Gastroesophageal sphincter (tissue), 4 donors: ENCODE results near the gene ZBTB18. TPM values are rescaled to one million over a fixed set of nuclear protein-coding genes. Genes with fewer than 3 reads are reported as not detected.

Experiments used
- ATAC-seq: fragments of 150-250 bp; one replicate; pipeline ENCODE4 v1.9.1; 2016; ENCODE audit warnings: mild to moderate bottlenecking, moderate library complexity
- H3K27ac ChIP-seq, 4 donors: fragments of 200-600 bp; sonication (generic) in 3 of 4; 1 replicate in 3 of 4; 2 replicates in 1 of 4; pipeline ENCODE4 v1.5.1; 2016 to 2019
- H3K27me3 ChIP-seq: fragments of 200-600 bp; sonication (generic); one replicate; pipeline ENCODE4 v1.5.1; 2019
- H3K36me3 ChIP-seq, 2 donors: fragments of 200-600 bp; sonication (generic); one replicate each; pipeline ENCODE4 v1.5.1; 2019; ENCODE audit warnings: control low read depth in 1 of 2
- H3K4me1 ChIP-seq, 3 donors: fragments of 200-600 bp; sonication (generic); 1 replicate in 2 of 3; 2 replicates in 1 of 3; pipeline ENCODE4 v1.5.1; 2016 to 2019; ENCODE audit warnings: control low read depth in 2 of 3
- H3K4me3 ChIP-seq, 2 donors: fragments of 200-600 bp; sonication (generic); one replicate each; pipeline ENCODE4 v1.5.1; 2019; ENCODE audit warnings: mild to moderate bottlenecking in 1 of 2, moderate library complexity in 1 of 2
- H3K9me3 ChIP-seq, 3 donors: fragments of 200-600 bp; sonication (generic); one replicate each; pipeline ENCODE4 v1.5.1; 2017 to 2019; ENCODE audit warnings: control low read depth in 2 of 3
- CTCF ChIP-seq, 4 experiments: fragments of 200-600 bp in 2 of 4; fragments of 450-650 bp in 2 of 4; sonication (generic) in 1 of 4; IDR thresholded peaks; one replicate each; pipeline ENCODE4 v1.5.1; 2017 to 2019; ENCODE audit warnings: antibody characterized with exemption in 4 of 4, mild to moderate bottlenecking in 2 of 4, moderate library complexity in 2 of 4
- EP300 ChIP-seq: sonication (generic); formaldehyde crosslinking; IDR thresholded peaks from one replicate; pipeline ENCODE4 v1.6.1; 2017; ENCODE audit warnings: antibody characterized with exemption, mild to moderate bottlenecking
- POLR2A ChIP-seq, 2 donors: fragments of 450-650 bp; IDR thresholded peaks; one replicate each; pipeline ENCODE4 v1.6.1; 2017; ENCODE audit warnings: antibody characterized with exemption in 2 of 2, mild to moderate bottlenecking in 2 of 2, moderate library complexity in 1 of 2
- POLR2AphosphoS5 ChIP-seq: sonication (generic); formaldehyde crosslinking; IDR thresholded peaks from one replicate; pipeline ENCODE4 v1.6.1; 2017; ENCODE audit warnings: antibody characterized with exemption
- WGBS, 2 donors: methylation state at CpG; one replicate each; pipeline ENCODE4 v1.1.5; 2018; ENCODE audit warnings: low coverage in 1 of 2; 5-methylcytosine and 5-hydroxymethylcytosine counted together
- total RNA-seq, 4 donors: library from RNA; depleted of rRNA; stranded (reverse); fragments of >200 nt; gene quantifications; one replicate each; pipeline ENCODE4 v1.1.0, GENCODE V29; 2016

ZBTB18 gene
- total RNA-seq, 4 donors from 2014 or later, result 12.5 to 25.1 (median 20.4) TPM

GRCh38 chr1:244069326-244069898 is 18.3 kb downstream of the ZBTB18 start:
- Histone ChIP-seq H3K4me3 (no peak overlapping the region), H3K27ac (no peak overlapping the region), H3K9me3 (no peaks in the 10 kb centered on the region), H3K36me3 (no peaks in the 10 kb centered on the region), H3K27me3 (peaks cover 11% of the 10 kb centered on the region), H3K4me1 (no peaks in the 10 kb centered on the region)
- no peak for ATAC-seq
- TF ChIP-seq EP300 (no peak), POLR2A (IDR thresholded peaks at IDR 0.05) (no peak), CTCF (IDR thresholded peaks at IDR 0.05) (no peak), POLR2AphosphoS5 (no peak)
- 91 to 95% methylated on average over 3 to 6 of the region's 8 CpGs for WGBS, 2 donors

GRCh38 chr1:244074559-244075171 is 23.6 kb downstream of the ZBTB18 start:
- Histone ChIP-seq H3K27ac (no peak overlapping the region), H3K4me3 (no peak overlapping the region), H3K4me1 (no peaks in the 10 kb centered on the region), H3K36me3 (no peaks in the 10 kb centered on the region), H3K27me3 (peaks cover 12% of the 10 kb centered on the region), H3K9me3 (no peaks in the 10 kb centered on the region)
- ATAC-seq, result no peak
- TF ChIP-seq EP300 (no peak), CTCF (IDR thresholded peaks at IDR 0.05) (no peak), POLR2A (IDR thresholded peaks at IDR 0.05) (no peak), POLR2AphosphoS5 (no peak)
- WGBS, 2 donors, result 65 to 71% methylated on average over 6 of the region's 19 CpGs

- H3K9me3 ChIP-seq, result no peaks in the 10 kb centered on the region
- no peak overlapping the region for H3K4me3 ChIP-seq
- no peaks in the 10 kb centered on the region for H3K4me1 ChIP-seq
- no peaks in the 10 kb centered on the region for H3K36me3 ChIP-seq
- no peak overlapping the region for H3K27ac ChIP-seq
- WGBS, 2 donors, result 27 to 38% methylated on average over 3 to 6 of the region's 8 CpGs
- no peak for ATAC-seq
- H3K27me3 ChIP-seq, result peaks cover 12% of the 10 kb centered on the region
- TF ChIP-seq POLR2AphosphoS5, result no peak
- TF ChIP-seq POLR2A (IDR thresholded peaks at IDR 0.05), result no peak
- TF ChIP-seq EP300, result no peak
- no peak for TF ChIP-seq CTCF (IDR thresholded peaks at IDR 0.05)
Measured at GRCh38 chr1:244075247-244075722, 24.2 kb downstream of the ZBTB18 start.

- Histone ChIP-seq H3K4me1 (no peaks in the 10 kb centered on the region), H3K36me3 (no peaks in the 10 kb centered on the region), H3K4me3 (no peak overlapping the region), H3K27ac (no peak overlapping the region), H3K27me3 (peaks cover 13% of the 10 kb centered on the region), H3K9me3 (no peaks in the 10 kb centered on the region)
- ATAC-seq, result no peak
- WGBS, 2 donors, result 69 to 90% methylated on average over 2 to 3 of the region's 8 CpGs
- TF ChIP-seq CTCF (IDR thresholded peaks at IDR 0.05), result no peak
- TF ChIP-seq POLR2A (IDR thresholded peaks at IDR 0.05), result no peak
- TF ChIP-seq POLR2AphosphoS5, result no peak
- no peak for TF ChIP-seq EP300
Measured at GRCh38 chr1:244076740-244077139, 25.7 kb downstream of the ZBTB18 start.
